ENCODE results near the gene HNF1A.

- no peak for TF ChIP-seq BHLHE40 (IDR thresholded peaks at IDR 0.05; ENCODE audit: borderline replicate concordance)
- no peak for TF ChIP-seq FOXM1 (IDR thresholded peaks at IDR 0.05; ENCODE audit: borderline replicate concordance)
Measured at GRCh38 chr12:121030576-121031212, 52.4 kb downstream of the HNF1A start.

All from HEK293T (cell line).